Stimulated activated CD4-positive, alpha-beta T cell treated with anti-CD3 and anti-CD28 coated beads, Interleukin-1b, Interleukin-23, amount 100 ng/mL, for 1 hour (primary cell): ENCODE results near the gene UGCG.
"Not testable (repeated sequence)": the region's sequence is repeated elsewhere in the genome, so short reads cannot be mapped to it uniquely, and the experiment has no call there.

ENCODE experiments used
- DNase-seq, 2 donors: peaks; one replicate each; pipeline ENCODE4 v3.0.0-alpha.2; 2020; ENCODE audit warnings: low read depth in 2 of 2

UGCG gene

GRCh38 chr9:111890867-111891266 lies 5.7 kb upstream of the UGCG start:
- not testable (repeated sequence) for DNase-seq

DNA sequence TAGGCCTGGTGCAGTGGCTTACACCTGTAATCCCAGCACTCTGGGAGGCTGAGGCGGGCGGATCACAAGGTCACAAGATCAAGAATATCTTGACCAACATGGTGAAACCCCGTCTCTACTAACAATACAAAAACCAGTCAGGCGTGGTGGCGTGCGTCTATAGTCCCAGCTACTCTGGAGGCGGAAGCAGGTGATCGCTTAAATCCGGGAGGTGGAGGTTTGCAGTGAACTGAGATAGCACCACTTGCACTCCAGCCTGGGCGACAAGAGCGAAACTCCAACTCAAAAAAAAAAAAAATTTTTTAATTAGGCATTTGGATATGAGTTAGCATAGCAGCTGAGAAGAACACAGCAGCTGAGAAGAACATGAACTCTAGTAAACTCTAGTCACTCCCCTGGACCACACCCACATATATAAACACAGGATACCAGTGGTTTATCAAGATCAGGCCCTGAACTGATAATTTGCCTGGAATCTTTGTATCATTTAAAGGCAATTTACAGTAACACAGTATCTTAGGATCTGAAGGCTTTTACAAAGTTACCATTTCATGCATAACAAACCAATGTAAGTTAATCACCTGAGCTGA lies 4.6 kb upstream of the UGCG start:
- no peak for DNase-seq

GRCh38 chr9:111896942-111897600 lies 457 bp downstream of the UGCG start:
- DNase-seq, result peak in 1 of 2 donors; percentile 34

DNA sequence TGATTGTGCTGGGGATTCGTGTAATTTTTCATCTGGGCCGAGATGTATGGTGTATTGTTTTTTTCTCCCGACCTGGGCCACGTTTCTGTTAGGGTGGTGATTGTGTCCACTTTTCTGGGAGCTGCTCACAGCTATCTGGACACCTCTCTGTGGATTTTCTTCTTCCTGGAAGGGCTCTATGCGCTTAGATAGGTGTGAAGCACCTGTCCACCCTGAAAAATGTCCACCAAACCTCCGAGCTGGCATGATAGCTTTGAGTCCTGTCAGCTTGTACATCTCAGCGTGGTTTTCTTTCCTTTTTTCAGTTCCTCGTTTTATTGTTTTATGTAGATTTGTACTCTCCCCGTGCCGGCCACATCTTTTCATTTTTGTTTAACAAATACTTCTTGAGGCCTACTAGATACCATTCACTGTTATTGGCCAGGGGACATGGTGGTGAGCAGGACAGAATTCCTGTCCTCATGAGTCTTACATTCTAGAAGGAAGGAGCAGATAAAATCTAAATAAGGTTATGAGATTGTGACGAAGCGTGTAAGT lies 1.1 kb downstream of the UGCG start:
- no peak for DNase-seq

DNA sequence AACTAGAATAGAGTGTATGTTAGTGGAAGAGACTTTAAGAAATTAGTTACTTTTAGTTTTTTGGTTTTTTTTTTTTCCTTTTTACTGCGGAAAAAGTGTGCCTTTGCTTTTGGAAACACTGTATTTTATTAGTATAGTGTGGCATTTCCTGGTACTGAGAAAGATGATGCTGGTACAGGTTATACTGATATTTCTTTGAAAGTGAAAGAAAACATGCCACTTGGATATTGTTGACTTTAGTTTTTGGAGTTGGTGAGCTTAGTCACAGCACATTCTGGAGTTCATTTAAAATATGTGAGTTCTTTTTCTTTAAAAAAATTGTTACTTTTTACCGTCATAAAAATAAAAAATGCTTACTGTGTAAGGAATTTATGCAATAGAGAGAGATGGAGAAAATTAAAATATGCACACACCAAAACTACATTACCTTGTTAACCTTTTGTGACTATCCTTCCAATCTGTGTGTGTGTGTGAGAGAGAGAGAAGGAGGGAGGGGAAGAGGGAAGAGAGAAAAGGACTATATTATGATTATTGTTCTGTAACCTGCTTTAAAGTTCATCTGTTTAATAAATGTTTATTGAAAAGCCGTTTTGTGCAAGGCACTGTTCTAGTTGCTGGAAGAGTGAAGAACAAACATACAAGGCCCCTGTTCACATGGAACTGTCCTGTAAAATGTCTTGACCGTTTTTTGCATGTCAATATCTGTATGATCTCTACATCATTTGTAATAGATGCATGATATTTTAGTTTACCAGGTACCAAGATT lies 1.9 kb downstream of the UGCG start:
- no peak for DNase-seq

DNA sequence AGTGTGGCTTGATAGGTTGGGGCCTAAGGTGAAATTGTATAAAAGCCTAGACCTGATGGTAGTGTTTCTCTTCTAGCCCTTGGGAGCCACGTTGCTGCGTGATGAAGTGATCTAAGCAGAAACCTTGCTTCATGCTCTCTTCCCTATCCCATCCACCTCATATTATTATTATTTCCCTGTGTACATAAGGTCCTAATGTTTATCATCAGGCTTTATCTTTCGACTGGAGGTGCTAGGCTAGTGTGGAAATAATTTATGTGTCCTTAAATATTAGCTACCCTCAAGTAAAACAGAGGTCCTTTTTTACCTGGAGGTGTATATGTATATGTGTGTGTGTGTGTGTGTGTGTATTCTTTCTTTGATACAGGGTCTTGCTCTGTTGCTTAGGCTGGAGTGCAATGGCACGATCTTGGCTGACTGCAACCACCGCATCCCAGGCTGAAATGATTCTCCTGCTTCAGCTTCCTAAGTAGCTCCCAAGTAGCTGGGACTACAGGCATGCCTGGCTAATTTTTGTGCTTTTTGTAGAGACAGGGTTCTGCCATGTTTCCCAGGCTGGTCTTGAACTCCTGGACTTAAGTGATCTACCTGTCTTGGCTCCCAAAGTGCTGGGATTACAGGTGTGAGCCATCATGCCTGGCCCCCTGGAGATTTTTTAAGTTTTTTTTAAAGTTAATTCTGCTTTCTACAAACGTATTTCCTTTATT lies 3.7 kb downstream of the UGCG start:
- no peak for DNase-seq

DNA sequence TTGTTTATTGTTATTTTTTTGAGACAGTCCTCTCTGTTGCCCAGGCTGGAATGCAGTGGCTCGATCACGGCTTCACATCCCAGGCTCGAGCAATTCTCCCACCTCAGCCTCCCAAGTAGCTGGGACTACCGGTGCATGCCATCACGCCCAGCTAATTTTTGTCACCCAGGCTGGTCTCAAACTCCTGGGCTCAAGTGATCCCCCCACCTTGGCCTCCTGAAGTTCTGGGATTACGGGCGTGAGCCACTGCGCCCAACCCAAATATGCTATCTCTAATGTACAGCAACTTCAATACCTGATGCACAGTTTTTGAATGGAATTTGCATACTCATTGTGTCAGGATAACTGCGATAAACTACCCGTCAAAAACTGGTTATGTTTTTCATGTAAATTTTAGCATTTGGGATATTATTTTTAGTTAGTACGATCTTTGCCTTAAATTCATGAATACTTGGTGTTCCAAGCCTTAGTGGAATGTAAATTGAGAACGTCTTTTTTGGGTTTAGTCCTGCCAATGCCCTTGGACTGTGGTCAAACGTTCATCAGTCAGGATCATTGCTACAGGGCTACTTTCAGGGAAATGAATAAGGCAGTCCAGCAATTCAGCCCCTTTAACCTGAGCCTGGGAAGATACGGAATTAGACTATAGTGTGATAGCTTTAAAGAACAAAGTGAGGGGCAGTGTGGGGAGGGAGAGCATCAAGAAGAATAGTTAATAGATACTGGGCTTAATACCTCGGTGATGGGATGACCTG lies 4.4 kb downstream of the UGCG start:
- DNase-seq, result no peak

- no peak for DNase-seq
These were observed 6.0 kb downstream of the UGCG start for GRCh38 chr9:111902391-111903139.

DNA sequence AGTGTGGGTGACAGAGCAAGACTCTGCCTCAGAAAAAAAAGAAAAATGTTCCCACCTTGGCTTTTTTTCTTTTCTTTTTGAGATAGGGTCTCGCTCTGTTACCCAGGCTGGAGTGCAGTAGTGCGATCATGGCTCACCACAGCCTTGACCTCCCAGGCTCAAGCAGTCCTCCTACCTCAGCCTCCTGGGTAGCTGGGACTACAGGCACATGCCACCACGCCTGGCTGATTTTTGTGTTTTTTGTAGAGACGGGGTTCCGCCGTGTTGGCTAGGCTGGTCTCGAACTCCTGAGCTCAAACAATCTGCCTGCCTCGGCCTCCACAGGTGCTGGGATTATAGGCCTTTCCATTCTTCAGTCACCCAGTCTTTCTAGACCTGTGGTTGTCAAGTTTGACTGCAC lies 6.9 kb downstream of the UGCG start:
- not testable (repeated sequence) for DNase-seq

GRCh38 chr9:111904026-111904425 lies 7.4 kb downstream of the UGCG start:
- DNase-seq, result no peak

- DNase-seq, result no peak
These were observed 8.3 kb downstream of the UGCG start for GRCh38 chr9:111904891-111905291.

- no peak for DNase-seq
These were observed 10.5 kb downstream of the UGCG start for GRCh38 chr9:111907147-111907546.

GRCh38 chr9:111909444-111909843 lies 12.8 kb downstream of the UGCG start:
- DNase-seq, result no peak

DNA sequence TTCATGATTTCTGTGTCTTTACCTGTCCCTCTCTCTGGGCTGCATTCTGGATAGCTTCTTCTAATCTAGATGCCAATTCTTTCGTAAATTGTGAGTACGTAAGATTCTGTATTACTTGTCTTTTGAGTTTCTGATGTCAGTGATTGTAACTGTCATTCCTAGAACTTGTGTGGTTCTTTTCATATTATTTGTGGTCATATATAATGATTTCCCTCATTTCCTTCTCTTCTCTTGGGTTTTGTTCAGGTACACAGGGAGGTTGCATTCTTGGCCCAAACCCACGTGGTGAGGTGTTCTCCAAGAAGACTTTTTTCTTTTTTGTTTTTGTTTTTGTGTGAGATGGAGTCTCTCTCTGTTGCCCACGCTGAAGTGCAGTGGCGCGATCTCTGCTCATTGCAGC lies 13.8 kb downstream of the UGCG start:
- no peak for DNase-seq

DNA sequence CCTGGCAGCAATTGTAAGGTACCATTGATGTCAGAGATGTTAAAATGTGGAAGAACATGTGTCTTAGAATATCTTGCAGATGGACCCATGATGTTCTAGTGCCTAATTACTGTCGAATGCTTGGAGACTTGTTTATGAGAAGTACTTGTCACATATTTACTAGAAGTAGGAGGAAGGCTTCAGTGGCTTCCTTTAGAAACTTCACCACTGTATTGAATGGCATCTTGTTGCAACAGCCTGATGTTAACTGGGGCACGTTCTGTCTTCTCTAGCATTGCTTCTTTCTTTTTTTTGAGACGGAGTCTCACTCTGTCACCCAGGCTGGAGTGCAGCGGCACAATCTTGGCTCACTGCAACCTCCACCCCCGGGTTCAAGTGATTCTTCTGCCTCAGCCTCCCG lies 16.5 kb downstream of the UGCG start:
- DNase-seq, result no peak

GRCh38 chr9:111914749-111915424 lies 18.3 kb downstream of the UGCG start:
- DNase-seq, result no peak

DNA sequence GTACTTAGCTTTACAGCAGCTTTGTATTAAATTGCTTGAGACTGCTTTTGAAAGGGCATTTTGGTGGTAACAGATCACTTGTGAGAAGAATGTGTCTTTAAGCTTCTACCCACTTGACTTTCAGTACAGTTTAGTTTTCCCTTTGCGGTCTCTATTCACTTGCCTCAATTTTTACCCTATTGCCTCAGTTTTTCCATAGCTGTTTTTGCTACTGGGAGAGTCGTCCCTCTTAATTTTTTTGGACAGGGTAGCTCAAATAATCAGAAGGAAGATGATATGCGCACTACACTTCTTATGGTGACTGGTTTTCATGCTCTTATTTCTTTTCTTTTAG lies 18.8 kb downstream of the UGCG start:
- DNase-seq, result no peak

DNA sequence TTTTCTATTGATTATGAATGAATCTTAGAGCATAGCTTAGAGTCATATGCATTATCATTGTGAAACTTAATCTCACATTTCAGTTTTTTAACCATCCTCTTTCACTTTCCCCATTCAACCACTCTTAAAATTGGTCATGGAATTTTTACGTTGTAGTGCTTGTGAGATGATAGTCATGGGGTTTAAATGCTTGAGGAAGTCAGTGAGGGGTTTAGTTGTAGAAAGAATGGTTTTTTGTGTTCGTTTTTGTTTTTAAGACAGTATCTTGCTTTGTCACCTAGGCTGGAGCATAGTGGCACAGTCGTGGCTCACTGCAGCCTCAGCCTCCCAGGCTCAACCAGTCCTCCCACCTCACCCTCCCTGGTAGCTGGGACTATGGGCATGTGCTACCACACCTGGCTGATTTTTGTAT lies 19.6 kb downstream of the UGCG start:
- DNase-seq, result no peak

DNA sequence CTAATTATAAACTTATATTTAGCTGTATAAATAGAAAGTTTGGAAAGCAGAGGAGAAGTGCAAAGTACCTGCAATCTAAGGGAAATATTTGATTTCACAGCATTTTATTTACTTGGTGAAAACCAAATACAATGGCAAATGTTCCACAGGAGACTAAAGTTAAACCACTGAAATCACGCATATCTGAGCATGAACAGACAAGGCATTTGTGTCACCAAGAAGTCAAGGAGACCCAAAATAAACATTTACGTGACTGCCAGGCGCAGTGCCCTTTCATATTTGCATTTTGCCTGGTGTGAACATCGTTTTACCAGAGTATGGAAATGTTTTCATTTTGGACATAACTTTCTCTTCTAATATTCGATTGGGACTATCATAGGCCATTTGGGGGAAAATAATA lies 20.6 kb downstream of the UGCG start:
- DNase-seq, result no peak

DNA sequence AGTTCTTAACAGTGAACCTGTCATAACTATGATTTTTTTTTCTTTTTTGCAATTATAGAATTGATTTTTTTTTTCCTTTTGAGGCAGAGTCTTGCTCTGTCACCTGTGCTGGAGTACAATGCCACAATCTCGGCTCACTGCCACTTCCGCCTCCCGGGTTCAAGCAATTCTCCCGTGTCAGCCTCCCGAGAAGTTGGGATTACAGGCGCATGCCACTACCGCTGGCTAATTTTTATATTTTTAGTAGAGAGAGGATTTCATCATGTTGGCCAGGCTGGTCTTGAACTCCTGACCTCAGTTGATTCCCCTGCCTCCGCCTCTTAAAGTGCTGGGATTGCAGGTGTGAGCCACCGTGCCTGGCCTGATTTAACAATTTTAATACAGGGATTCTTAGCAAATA lies 21.4 kb downstream of the UGCG start:
- no peak for DNase-seq
